HepG2 (cell line): ENCODE results near the gene NOP9. TPM values are rescaled to one million over a fixed set of nuclear protein-coding genes. Genes with fewer than 3 reads are reported as not detected.

ENCODE experiments used
- ATF2 ChIP-seq: sonication (generic); formaldehyde crosslinking; IDR thresholded peaks from 2 replicates; pipeline ENCODE4 v1.4.0; 2020; ENCODE audit warnings: missing genetic modification reagents
- CBX5 ChIP-seq: sonication (generic); formaldehyde crosslinking; IDR thresholded peaks from 2 replicates; pipeline ENCODE4 v1.4.0; 2020; ENCODE audit warnings: missing genetic modification reagents, borderline replicate concordance
- GABPB1 ChIP-seq: IDR thresholded peaks from 2 replicates; pipeline ENCODE4 v1.6.1; 2016; ENCODE audit warnings: mild to moderate bottlenecking, missing genetic modification reagents, moderate library complexity, missing compliant biosample characterization
- GATAD2A ChIP-seq: IDR thresholded peaks from 2 replicates; pipeline ENCODE4 v1.6.1; 2016
- JUND ChIP-seq: sonication (generic); formaldehyde crosslinking; IDR thresholded peaks from 2 replicates; pipeline ENCODE4 v1.8.0; 2022; ENCODE audit warnings: mild to moderate bottlenecking, missing genetic modification reagents
- MED1 ChIP-seq: sonication (generic); formaldehyde crosslinking; IDR thresholded peaks from 2 replicates; pipeline ENCODE4 v1.4.0; 2020; ENCODE audit warnings: missing genetic modification reagents
- PAWR ChIP-seq: sonication (generic); formaldehyde crosslinking; IDR thresholded peaks from 2 replicates; pipeline ENCODE4 v1.4.0; 2020; ENCODE audit warnings: missing genetic modification reagents, mild to moderate bottlenecking, borderline replicate concordance
- POLR2AphosphoS5 ChIP-seq: IDR thresholded peaks from 2 replicates; pipeline ENCODE4 v1.6.1; 2012; ENCODE audit warnings: low read depth, low read length
- RAD21 ChIP-seq: fragments of 450-650 bp; formaldehyde crosslinking; IDR thresholded peaks from 2 replicates; pipeline ENCODE4 v1.5.0; 2020; ENCODE audit warnings: mild to moderate bottlenecking
- SRSF1 ChIP-seq: fragments of 200-400 bp; formaldehyde crosslinking; optimal IDR thresholded peaks from 2 replicates; pipeline ENCODE3; 2017; ENCODE audit warnings: mild to moderate bottlenecking, low read depth, low read length, moderate library complexity
- TP53 ChIP-seq: sonication (generic); formaldehyde crosslinking; conservative IDR thresholded peaks from 2 replicates; pipeline ENCODE4 v1.4.0; 2020; ENCODE audit warnings: missing genetic modification reagents
- ZBTB4 ChIP-seq: sonication (generic); formaldehyde crosslinking; IDR thresholded peaks from 2 replicates; pipeline ENCODE4 v1.4.0; 2020; ENCODE audit warnings: missing genetic modification reagents, mild to moderate bottlenecking, borderline replicate concordance
- ZFAT ChIP-seq: sonication (generic); formaldehyde crosslinking; conservative IDR thresholded peaks from 2 replicates; pipeline ENCODE4 v1.8.1; 2023; ENCODE audit warnings: missing genetic modification reagents, inconsistent platforms
- ZFP91 ChIP-seq: sonication (generic); formaldehyde crosslinking; IDR thresholded peaks from 2 replicates; pipeline ENCODE4 v1.9.0; 2022; ENCODE audit warnings: missing genetic modification reagents, mild to moderate bottlenecking, borderline replicate concordance
- ZNF143 ChIP-seq: sonication (generic); formaldehyde crosslinking; IDR thresholded peaks from 2 replicates; pipeline ENCODE4 v1.4.0; 2020; ENCODE audit warnings: missing genetic modification reagents
- ZNF253 ChIP-seq: sonication (generic); formaldehyde crosslinking; IDR thresholded peaks from 2 replicates; pipeline ENCODE4 v1.8.0; 2022; ENCODE audit warnings: mild to moderate bottlenecking, missing genetic modification reagents, borderline replicate concordance
- ZNF354B ChIP-seq: sonication (generic); formaldehyde crosslinking; IDR thresholded peaks from 2 replicates; pipeline ENCODE4 v1.8.0; 2022; ENCODE audit warnings: mild to moderate bottlenecking, missing genetic modification reagents
- ZNF484 ChIP-seq: sonication (generic); formaldehyde crosslinking; IDR thresholded peaks from 2 replicates; pipeline ENCODE4 v1.5.1; 2020; ENCODE audit warnings: mild to moderate bottlenecking, low read depth, missing genetic modification reagents, borderline replicate concordance
- ZNF713 ChIP-seq: sonication (generic); formaldehyde crosslinking; IDR thresholded peaks from 2 replicates; pipeline ENCODE4 v1.4.0; 2020; ENCODE audit warnings: mild to moderate bottlenecking, missing genetic modification reagents
- ZNF720 ChIP-seq: sonication (generic); formaldehyde crosslinking; IDR thresholded peaks from 2 replicates; pipeline ENCODE4 v1.4.0; 2020; ENCODE audit warnings: missing genetic modification reagents
- ZSCAN22 ChIP-seq: sonication (generic); formaldehyde crosslinking; IDR thresholded peaks from 2 replicates; pipeline ENCODE4 v1.4.0; 2020; ENCODE audit warnings: mild to moderate bottlenecking, missing genetic modification reagents
- ZSCAN5A ChIP-seq: sonication (generic); formaldehyde crosslinking; IDR thresholded peaks from 2 replicates; pipeline ENCODE4 v1.8.0; 2022; ENCODE audit warnings: mild to moderate bottlenecking, missing genetic modification reagents, borderline replicate concordance
- polyA plus RNA-seq, 8 experiments: library from polyadenylated mRNA; depleted of rRNA in 3 of 8; stranded (reverse) in 7 of 8; unstranded in 1 of 8; fragments of >200 nt; fragmentation: Illumina TruSeq in 4 of 8; extraction: Trizol in 4 of 8; gene quantifications; 2 replicates each; pipeline versions ENCODE4 v1.2.1 to v1.2.3, GENCODE V29; 2011 to 2016; ENCODE audit warnings: low read depth in 4 of 8, missing spikeins in 1 of 8, mixed read lengths in 1 of 8; ENCODE audit not compliant: insufficient read depth in 1 of 8
- total RNA-seq, 5 experiments: library from RNA; depleted of rRNA; stranded (reverse); fragments of >200 nt; fragmentation: Illumina TruSeq; extraction: Trizol; gene quantifications; 2 replicates each; pipeline ENCODE4 v1.2.3, GENCODE V29; 2016; ENCODE audit warnings: low read depth in 1 of 5

NOP9 gene
- total and polyA plus RNA-seq, 2 of the 13 experiments (the other 11 are each of a cell fraction or from before 2014, with no cell fraction given), result 24.5 to 61.6 TPM

GRCh38 chr14:24332268-24332993, 32.8 kb downstream of the NOP9 start (continued):
- TF ChIP-seq ZBTB4 (CRISPR knock-in tag), result peak; percentile 59; the same call in 1 of the 2 replicates
- TF ChIP-seq CBX5 (CRISPR knock-in tag), result peak; percentile 85
- no peak for TF ChIP-seq ZFAT
- peak; percentile 82 for TF ChIP-seq GABPB1 (CRISPR knock-in tag)
- peak; percentile 81 for TF ChIP-seq ZSCAN22 (CRISPR knock-in tag)
- TF ChIP-seq MED1 (CRISPR knock-in tag), result no peak; the same call in 1 of the 2 replicates
- TF ChIP-seq POLR2AphosphoS5, result no peak
- TF ChIP-seq ZFP91 (CRISPR knock-in tag), result peak; percentile 95
- 0 out of 2 replicates have a peak, but pooled peaks have one; percentile 48 for TF ChIP-seq ATF2 (CRISPR knock-in tag)
- no peak for TF ChIP-seq ZNF143 (CRISPR knock-in tag)
- TF ChIP-seq ZSCAN5A (CRISPR knock-in tag), result no peak
- TF ChIP-seq PAWR, result peak; percentile 96
- peak; percentile 72 for TF ChIP-seq RAD21
- TF ChIP-seq ZNF484 (CRISPR knock-in tag), result peak; percentile 81; the same call in 1 of the 2 replicates
- peak; percentile 78; the same call in 1 of the 2 replicates for TF ChIP-seq ZNF253 (CRISPR knock-in tag)
- peak; percentile 87; the same call in 1 of the 2 replicates for TF ChIP-seq ZNF354B (CRISPR knock-in tag)
- no peak for TF ChIP-seq TP53 (CRISPR knock-in tag)
- peak; percentile 87; the same call in 1 of the 2 replicates for TF ChIP-seq ZNF713 (CRISPR knock-in tag)
- TF ChIP-seq SRSF1, result peak; percentile 51
- TF ChIP-seq GATAD2A (CRISPR knock-in tag), result peak; percentile 77
- peak; percentile 62; the same call in 1 of the 2 replicates for TF ChIP-seq JUND (CRISPR knock-in tag)
- TF ChIP-seq ZNF720 (CRISPR knock-in tag), result peak; percentile 86; the same call in 1 of the 2 replicates
